Mesothelial cell of epicardium (in vitro differentiated cells): Measurements from ENCODE around the gene PHC1. TPM values are rescaled to one million over a fixed set of nuclear protein-coding genes. Genes with fewer than 3 reads are reported as not detected.

ENCODE experiments used
- DNase-seq, 2 experiments: peaks; one replicate each; pipeline ENCODE4 v3.0.0; 2021; ENCODE audit warnings: low spot score in 2 of 2; ENCODE audit not compliant: unreplicated experiment in 2 of 2
- H3K27ac Mint-ChIP-seq: 2 replicates; pipeline ENCODE4 v1.8.0; 2021; ENCODE audit warnings: mixed read lengths
- H3K27me3 Mint-ChIP-seq: 2 replicates; pipeline ENCODE4 v1.8.0; 2021; ENCODE audit warnings: low read depth, mixed read lengths
- H3K36me3 Mint-ChIP-seq: 2 replicates; pipeline ENCODE4 v1.8.0; 2021; ENCODE audit warnings: mixed read lengths
- H3K4me1 Mint-ChIP-seq: 2 replicates; pipeline ENCODE4 v1.8.0; 2021; ENCODE audit warnings: mixed read lengths
- H3K4me3 Mint-ChIP-seq: 2 replicates; pipeline ENCODE4 v1.8.0; 2021; ENCODE audit warnings: mild to moderate bottlenecking, moderate library complexity, mixed read lengths
- H3K9me3 Mint-ChIP-seq: 2 replicates; pipeline ENCODE4 v1.8.0; 2021; ENCODE audit warnings: mixed read lengths
- total RNA-seq: library from RNA; stranded (reverse); gene quantifications from 3 replicates; pipeline ENCODE4 v1.2.1, GENCODE V29; 2021
- TF ChIP-seq, protein P1 (sequence below): fragments of 200-600 bp; sonication (generic); IDR thresholded peaks from one replicate; pipeline ENCODE4 v1.5.0; 2021; ENCODE audit warnings: antibody characterized with exemption; ENCODE audit not compliant: unreplicated experiment

The PHC1 gene
- total RNA-seq, 1 donor from 2014 or later: 119 TPM

- peaks cover 10% of the 10 kb centered on the region for H3K4me1 Mint-ChIP-seq
- H3K27me3 Mint-ChIP-seq: no peaks in the 10 kb centered on the region
- H3K36me3 Mint-ChIP-seq: peaks cover 12% of the 10 kb centered on the region
- TF ChIP-seq, protein P1, sequence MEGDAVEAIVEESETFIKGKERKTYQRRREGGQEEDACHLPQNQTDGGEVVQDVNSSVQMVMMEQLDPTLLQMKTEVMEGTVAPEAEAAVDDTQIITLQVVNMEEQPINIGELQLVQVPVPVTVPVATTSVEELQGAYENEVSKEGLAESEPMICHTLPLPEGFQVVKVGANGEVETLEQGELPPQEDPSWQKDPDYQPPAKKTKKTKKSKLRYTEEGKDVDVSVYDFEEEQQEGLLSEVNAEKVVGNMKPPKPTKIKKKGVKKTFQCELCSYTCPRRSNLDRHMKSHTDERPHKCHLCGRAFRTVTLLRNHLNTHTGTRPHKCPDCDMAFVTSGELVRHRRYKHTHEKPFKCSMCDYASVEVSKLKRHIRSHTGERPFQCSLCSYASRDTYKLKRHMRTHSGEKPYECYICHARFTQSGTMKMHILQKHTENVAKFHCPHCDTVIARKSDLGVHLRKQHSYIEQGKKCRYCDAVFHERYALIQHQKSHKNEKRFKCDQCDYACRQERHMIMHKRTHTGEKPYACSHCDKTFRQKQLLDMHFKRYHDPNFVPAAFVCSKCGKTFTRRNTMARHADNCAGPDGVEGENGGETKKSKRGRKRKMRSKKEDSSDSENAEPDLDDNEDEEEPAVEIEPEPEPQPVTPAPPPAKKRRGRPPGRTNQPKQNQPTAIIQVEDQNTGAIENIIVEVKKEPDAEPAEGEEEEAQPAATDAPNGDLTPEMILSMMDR: no peak
- no peak overlapping the region for H3K27ac Mint-ChIP-seq
- H3K4me3 Mint-ChIP-seq: no peak overlapping the region
- peaks cover 15% of the 10 kb centered on the region for H3K9me3 Mint-ChIP-seq
- DNase-seq: no peak
These were observed 41.8 kb downstream of the PHC1 start for GRCh38 chr12:8956073-8956472.

DNA sequence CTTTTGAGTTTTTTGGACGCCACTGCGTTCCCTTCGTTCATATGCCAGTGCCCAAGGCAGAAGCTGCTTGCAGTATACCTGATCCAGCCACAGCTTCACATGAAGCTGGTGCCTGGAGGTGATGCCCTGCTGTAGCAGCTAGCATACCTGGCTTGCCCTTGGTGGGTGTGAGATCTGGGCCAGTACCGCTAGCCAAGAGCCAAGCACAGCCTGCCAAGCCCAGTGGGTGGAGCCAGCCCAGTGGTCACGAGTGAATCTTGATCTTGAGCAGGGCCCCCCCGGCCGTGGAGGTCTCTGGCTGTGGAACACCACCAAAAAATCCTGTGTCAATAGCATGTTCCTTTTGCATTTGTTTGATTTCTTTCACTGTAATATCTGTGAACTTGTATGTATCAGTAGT is 42.5 kb downstream of the PHC1 start:
- TF ChIP-seq, protein P1: no peak
- H3K4me1 Mint-ChIP-seq: peaks cover 10% of the 10 kb centered on the region
- H3K4me3 Mint-ChIP-seq: no peak overlapping the region
- no peaks in the 10 kb centered on the region for H3K27me3 Mint-ChIP-seq
- H3K36me3 Mint-ChIP-seq: peaks cover 12% of the 10 kb centered on the region
- H3K27ac Mint-ChIP-seq: no peak overlapping the region
- DNase-seq: no peak
- peaks cover 15% of the 10 kb centered on the region for H3K9me3 Mint-ChIP-seq

GRCh38 chr12:8957561-8957960 is 43.3 kb downstream of the PHC1 start:
- TF ChIP-seq, protein P1: no peak
- Mint-ChIP-seq H3K27me3 (no peaks in the 10 kb centered on the region), H3K9me3 (peaks cover 19% of the 10 kb centered on the region), H3K4me1 (peaks cover 10% of the 10 kb centered on the region), H3K27ac (no peak overlapping the region), H3K36me3 (peaks cover 16% of the 10 kb centered on the region), H3K4me3 (no peak overlapping the region)
- no peak for DNase-seq

- H3K27ac Mint-ChIP-seq: no peak overlapping the region
- peaks cover 19% of the 10 kb centered on the region for H3K9me3 Mint-ChIP-seq
- no peak for DNase-seq
- TF ChIP-seq, protein P1: no peak
- peaks cover 10% of the 10 kb centered on the region for H3K4me1 Mint-ChIP-seq
- H3K4me3 Mint-ChIP-seq: no peak overlapping the region
- H3K27me3 Mint-ChIP-seq: no peaks in the 10 kb centered on the region
- H3K36me3 Mint-ChIP-seq: peaks cover 14% of the 10 kb centered on the region
These were observed 43.8 kb downstream of the PHC1 start for GRCh38 chr12:8958066-8958465.

DNA sequence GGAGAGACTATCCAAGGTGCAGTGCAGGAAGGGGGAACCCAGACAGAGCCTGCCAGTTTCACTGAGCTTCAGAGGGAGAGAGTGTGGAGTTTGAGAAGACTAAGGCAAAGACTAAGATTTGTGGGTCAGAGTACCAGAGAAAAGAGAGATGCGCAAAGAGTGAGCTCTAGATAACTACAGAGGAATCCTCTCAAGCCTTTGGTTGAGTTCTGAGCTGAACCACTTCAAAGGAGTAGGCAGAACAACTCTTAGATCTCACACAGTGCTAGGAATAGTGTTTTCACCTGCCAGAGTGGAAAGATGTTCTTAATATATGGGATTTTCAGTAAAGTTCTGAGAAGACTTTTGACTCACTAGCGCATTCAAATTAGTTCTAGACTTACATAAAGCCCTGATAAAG is 45.9 kb downstream of the PHC1 start:
- H3K4me3 Mint-ChIP-seq: no peak overlapping the region
- peaks cover 4% of the 10 kb centered on the region for H3K36me3 Mint-ChIP-seq
- H3K27ac Mint-ChIP-seq: no peak overlapping the region
- peaks cover 10% of the 10 kb centered on the region for H3K4me1 Mint-ChIP-seq
- DNase-seq: no peak
- H3K27me3 Mint-ChIP-seq: no peaks in the 10 kb centered on the region
- TF ChIP-seq, protein P1: no peak
- H3K9me3 Mint-ChIP-seq: peaks cover 22% of the 10 kb centered on the region

DNA sequence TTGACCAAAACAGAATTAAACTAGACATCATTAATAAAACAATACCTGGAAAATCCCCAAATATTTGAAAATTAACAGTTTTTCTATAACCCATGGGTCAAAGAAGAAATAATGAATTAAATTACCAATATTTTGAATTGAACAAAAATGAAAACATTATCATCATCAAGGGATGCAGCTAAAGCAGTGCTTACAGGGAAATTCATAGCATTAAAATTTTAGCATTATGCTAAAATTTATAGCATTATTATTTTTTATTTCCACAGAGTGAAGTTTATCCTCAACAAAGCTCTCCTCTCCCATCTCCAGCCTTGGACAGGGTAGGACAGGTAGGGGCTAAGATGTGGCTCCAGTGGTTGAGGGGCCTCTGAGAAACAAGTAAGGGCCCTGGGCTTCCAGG is 54.5 kb downstream of the PHC1 start:
- Mint-ChIP-seq H3K27me3 (no peaks in the 10 kb centered on the region), H3K9me3 (peaks cover 32% of the 10 kb centered on the region), H3K36me3 (peaks cover 6% of the 10 kb centered on the region), H3K4me1 (no peaks in the 10 kb centered on the region), H3K27ac (no peak overlapping the region), H3K4me3 (no peak overlapping the region)
- TF ChIP-seq, protein P1: no peak
- no peak for DNase-seq
